ENCODE results near the gene IGFBP2.

DNA sequence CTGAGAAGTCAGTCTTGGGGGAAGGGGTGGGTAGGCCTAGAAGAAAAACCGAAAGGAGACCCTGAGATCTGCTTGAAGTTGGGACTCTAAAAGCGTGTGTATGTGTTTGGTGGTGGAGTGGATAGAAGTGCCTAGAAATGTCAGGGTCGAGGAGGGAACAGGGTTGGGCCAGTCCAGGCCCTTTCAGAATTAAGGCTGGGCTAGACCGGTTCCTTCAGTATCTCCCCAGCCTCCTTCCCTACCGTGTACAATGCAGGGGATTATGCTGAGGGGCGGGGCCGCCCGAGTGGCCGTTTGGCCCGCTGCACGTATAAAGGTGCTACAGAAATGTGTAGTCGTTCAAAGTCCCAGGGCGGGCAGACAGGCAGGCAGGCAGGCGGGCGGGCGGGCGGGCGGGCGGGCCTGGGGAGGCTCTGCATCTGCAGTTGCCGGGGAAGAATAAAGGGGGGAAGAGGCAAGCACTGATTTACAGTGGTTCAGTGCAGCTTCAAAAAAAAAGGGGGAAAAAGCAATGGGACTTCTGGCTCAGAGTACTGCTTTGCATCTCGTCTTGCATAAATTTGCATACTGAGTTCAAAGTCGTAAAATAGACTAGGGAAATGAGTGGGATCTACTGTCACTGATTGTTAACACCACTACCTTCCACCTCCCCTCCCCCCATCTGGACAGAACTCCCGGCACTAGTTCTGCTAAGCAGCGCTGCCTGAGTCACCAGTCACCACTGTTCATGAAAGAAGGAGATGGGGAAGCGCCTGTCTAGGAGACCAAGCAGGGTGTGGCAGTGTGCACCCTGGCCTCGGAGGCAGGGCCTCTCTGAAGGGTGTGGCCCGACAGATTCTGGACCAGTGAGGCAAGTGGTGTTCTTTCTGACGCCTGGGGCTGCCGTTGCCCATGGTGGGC, 3.6 kb downstream of the IGFBP2 start:
- TF ChIP-seq, protein P1, sequence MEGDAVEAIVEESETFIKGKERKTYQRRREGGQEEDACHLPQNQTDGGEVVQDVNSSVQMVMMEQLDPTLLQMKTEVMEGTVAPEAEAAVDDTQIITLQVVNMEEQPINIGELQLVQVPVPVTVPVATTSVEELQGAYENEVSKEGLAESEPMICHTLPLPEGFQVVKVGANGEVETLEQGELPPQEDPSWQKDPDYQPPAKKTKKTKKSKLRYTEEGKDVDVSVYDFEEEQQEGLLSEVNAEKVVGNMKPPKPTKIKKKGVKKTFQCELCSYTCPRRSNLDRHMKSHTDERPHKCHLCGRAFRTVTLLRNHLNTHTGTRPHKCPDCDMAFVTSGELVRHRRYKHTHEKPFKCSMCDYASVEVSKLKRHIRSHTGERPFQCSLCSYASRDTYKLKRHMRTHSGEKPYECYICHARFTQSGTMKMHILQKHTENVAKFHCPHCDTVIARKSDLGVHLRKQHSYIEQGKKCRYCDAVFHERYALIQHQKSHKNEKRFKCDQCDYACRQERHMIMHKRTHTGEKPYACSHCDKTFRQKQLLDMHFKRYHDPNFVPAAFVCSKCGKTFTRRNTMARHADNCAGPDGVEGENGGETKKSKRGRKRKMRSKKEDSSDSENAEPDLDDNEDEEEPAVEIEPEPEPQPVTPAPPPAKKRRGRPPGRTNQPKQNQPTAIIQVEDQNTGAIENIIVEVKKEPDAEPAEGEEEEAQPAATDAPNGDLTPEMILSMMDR (IDR thresholded peaks at IDR 0.05), result no peak
- peak in 1 of 4 donors; percentile 22 for TF ChIP-seq POLR2A (IDR thresholded peaks at IDR 0.05)

Measured in esophagus squamous epithelium (tissue), 4 donors.